Omental fat pad (tissue), 4 donors: ENCODE data around the gene GNAI1. TPM values are rescaled to one million over a fixed set of nuclear protein-coding genes. Genes with fewer than 3 reads are reported as not detected.

ENCODE experiments used
- ATAC-seq: fragments of 150-250 bp; one replicate; pipeline ENCODE4 v1.9.1; 2016; ENCODE audit warnings: mild to moderate bottlenecking, moderate library complexity; ENCODE audit not compliant: low FRiP score
- DNase-seq: peaks from one replicate; pipeline ENCODE4 v3.0.0-alpha.2; 2019; ENCODE audit warnings: low spot score
- CTCF ChIP-seq, 3 donors: fragments of 450-650 bp; IDR thresholded peaks; one replicate each; pipeline ENCODE4 v1.5.1; 2016 to 2017; ENCODE audit warnings: antibody characterized with exemption in 3 of 3, mild to moderate bottlenecking in 3 of 3, moderate library complexity in 2 of 3
- total RNA-seq, 4 donors: library from RNA; depleted of rRNA; stranded (reverse); fragments of >200 nt; gene quantifications; one replicate each; pipeline ENCODE4 v1.1.0, GENCODE V29; 2016

Gene GNAI1
- total RNA-seq, 4 donors from 2014 or later = 62.2 to 149 (median 92.6) TPM

DNA sequence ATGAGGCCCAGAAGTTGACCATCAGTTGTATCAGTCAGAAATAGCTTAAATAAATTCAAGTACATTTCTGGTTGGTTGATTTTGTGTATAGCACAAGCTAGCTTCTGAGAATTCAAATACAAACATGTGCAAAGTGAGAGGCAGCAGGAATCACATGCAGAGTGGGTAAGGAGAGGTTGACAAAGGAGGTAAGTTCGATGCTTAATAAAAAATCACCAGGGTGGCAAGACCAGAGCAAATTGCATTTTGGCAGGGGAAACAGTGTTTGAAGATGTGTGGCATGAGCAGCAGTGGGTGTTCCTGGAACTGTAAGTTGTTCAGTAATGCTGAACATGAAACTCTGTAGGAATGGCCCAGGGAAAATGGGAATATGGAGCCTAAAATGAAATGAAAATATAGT, 52.6 kb downstream of the GNAI1 start:
- DNase-seq (no peak), ATAC-seq (no peak)
- no peak for TF ChIP-seq CTCF (IDR thresholded peaks at IDR 0.05)

DNA sequence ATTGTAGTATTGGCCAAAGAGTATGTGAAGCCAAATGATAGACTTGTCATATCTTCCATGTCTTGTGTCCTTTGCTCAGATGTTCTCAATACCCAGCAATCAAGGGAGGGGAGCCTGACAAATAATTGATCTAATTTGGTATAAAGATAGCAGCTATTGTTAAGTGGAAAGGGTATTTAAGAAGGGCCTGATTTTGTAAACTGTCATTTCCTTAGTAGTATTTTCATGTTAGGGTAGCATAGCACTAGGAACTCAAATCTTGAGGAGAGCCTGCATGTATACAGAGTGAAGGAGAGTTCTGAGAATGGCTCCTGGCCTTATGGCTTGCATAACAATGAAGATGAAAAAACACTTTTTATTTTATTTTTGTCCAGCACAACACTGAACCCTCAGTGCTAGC, 53.1 kb downstream of the GNAI1 start:
- ATAC-seq = no peak
- DNase-seq = no peak
- no peak for TF ChIP-seq CTCF (IDR thresholded peaks at IDR 0.05)

DNA sequence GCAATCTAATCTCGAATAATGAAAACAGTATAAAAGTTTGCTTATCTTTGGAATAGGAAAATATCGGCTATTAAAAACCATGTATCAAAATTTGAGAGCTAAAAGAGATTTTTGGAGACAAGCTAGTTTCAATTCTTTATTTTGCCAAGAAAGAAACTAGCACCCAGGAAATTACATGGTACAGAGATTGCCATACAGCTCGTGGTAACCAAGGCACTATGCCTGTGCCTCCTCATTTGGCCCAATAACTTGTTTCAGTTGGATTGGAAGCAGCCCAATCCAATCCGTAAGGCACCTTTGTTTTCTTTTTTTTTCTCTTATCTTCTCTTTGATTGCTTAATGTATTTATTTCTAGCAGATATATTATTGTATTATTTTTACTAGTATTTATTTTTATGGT, 55.0 kb downstream of the GNAI1 start:
- no peak for TF ChIP-seq CTCF (IDR thresholded peaks at IDR 0.05)
- ATAC-seq (no peak), DNase-seq (no peak)

- DNase-seq = no peak
- ATAC-seq = no peak
- TF ChIP-seq CTCF (IDR thresholded peaks at IDR 0.05) = no peak
Observed at GRCh38 chr7:80197627-80198026, 63.0 kb downstream of the GNAI1 start.

GRCh38 chr7:80199051-80199450, 64.4 kb downstream of the GNAI1 start:
- ATAC-seq = no peak
- TF ChIP-seq CTCF (IDR thresholded peaks at IDR 0.05) = no peak

GRCh38 chr7:80204454-80204853, 69.8 kb downstream of the GNAI1 start:
- no peak for ATAC-seq
- no peak for DNase-seq
- TF ChIP-seq CTCF (IDR thresholded peaks at IDR 0.05) = no peak

More at GRCh38 chr7:80199051-80199450, 64.4 kb downstream of the GNAI1 start:
- no peak for DNase-seq

DNA sequence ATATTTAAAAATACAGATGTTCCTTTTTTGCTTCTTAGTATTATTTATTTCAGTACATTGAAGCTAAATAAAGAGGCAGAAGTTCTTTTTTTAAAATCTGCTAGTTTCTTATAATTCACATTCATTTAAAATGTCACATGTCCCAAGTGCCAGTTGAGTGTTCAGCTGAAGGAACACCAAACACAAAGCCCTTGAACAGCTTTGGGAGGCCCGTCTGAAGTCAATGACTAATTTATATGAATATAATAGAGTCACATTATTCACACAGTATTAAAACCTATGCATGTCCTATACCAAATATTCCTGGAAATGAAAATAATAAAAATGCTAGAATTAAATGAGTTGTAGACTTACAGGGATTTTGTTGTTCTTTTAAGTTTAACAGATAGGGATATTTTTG, 70.3 kb downstream of the GNAI1 start:
- no peak for TF ChIP-seq CTCF (IDR thresholded peaks at IDR 0.05)
- DNase-seq = no peak
- ATAC-seq = no peak
